Loucy (cell line): ENCODE results near the gene JOSD1.
A peak's percentile ranks its signal among the peaks of the same experiment; 100 is the strongest.

Source experiments
- H2AFZ ChIP-seq: fragments of 200-600 bp; sonication (generic); 2 replicates; pipeline ENCODE4 v1.6.0; 2016; ENCODE audit warnings: antibody characterized with exemption, mild to moderate bottlenecking, low read length, moderate library complexity
- H3F3A ChIP-seq: fragments of 200-600 bp; 2 replicates; pipeline ENCODE4 v1.6.0; 2016; ENCODE audit warnings: antibody characterized with exemption, low read depth, mild to moderate bottlenecking
- H3K27me3 ChIP-seq: fragments of 200-600 bp; sonication (generic); 2 replicates; pipeline ENCODE4 v1.6.1; 2014; ENCODE audit warnings: low read length, mild to moderate bottlenecking; ENCODE audit not compliant: insufficient read depth, poor library complexity, severe bottlenecking
- H3K36me3 ChIP-seq: fragments of 200-600 bp; sonication (generic); 2 replicates; pipeline ENCODE4 v1.6.1; 2016; ENCODE audit warnings: low read length; ENCODE audit not compliant: insufficient read depth
- H3K4me1 ChIP-seq: fragments of 200-600 bp; sonication (generic); 2 replicates; pipeline ENCODE4 v1.5.1; 2014; ENCODE audit warnings: low read length, mild to moderate bottlenecking; ENCODE audit not compliant: insufficient read depth, poor library complexity, severe bottlenecking
- H3K4me2 ChIP-seq: fragments of 200-600 bp; sonication (generic); 2 replicates; pipeline ENCODE4 v1.6.0; 2014; ENCODE audit warnings: antibody characterized with exemption, low read length, low read depth, mild to moderate bottlenecking; ENCODE audit not compliant: poor library complexity, severe bottlenecking
- H3K4me3 ChIP-seq: fragments of 200-600 bp; sonication (generic); 2 replicates; pipeline ENCODE4 v1.5.1; 2014; ENCODE audit warnings: low read length, mild to moderate bottlenecking, mixed read lengths; ENCODE audit not compliant: poor library complexity, severe bottlenecking
- H3K79me2 ChIP-seq: fragments of 200-600 bp; sonication (generic); 2 replicates; pipeline ENCODE4 v1.6.1; 2014; ENCODE audit warnings: low read length; ENCODE audit not compliant: insufficient read depth
- H3K9ac ChIP-seq: fragments of 200-600 bp; sonication (generic); 2 replicates; pipeline ENCODE4 v1.6.0; 2014; ENCODE audit warnings: mild to moderate bottlenecking, low read depth, low read length, moderate library complexity; ENCODE audit not compliant: poor library complexity, severe bottlenecking
- H3K9me2 ChIP-seq: fragments of 200-600 bp; sonication (generic); replicated peaks from 2 replicates; pipeline ENCODE4 v1.6.1; 2016; ENCODE audit warnings: low read depth, low read length, mixed read lengths
- H3K9me3 ChIP-seq: fragments of 200-600 bp; sonication (generic); 2 replicates; pipeline ENCODE4 v1.6.1; 2014; ENCODE audit warnings: mild to moderate bottlenecking, antibody characterized with exemption, low read length, low read depth; ENCODE audit not compliant: insufficient read depth
- H4K20me1 ChIP-seq: fragments of 200-600 bp; sonication (generic); 2 replicates; pipeline ENCODE4 v1.6.0; 2014; ENCODE audit warnings: antibody characterized with exemption, low read length, mild to moderate bottlenecking; ENCODE audit not compliant: insufficient read depth, poor library complexity, severe bottlenecking
- CTCF ChIP-seq: fragments of 200-600 bp; sonication (generic); conservative IDR thresholded peaks from 2 replicates; pipeline ENCODE4 v1.5.1; 2014; ENCODE audit warnings: mild to moderate bottlenecking, antibody characterized with exemption, low read length
- EZH2phosphoT487 ChIP-seq: fragments of 200-600 bp; IDR thresholded peaks from 2 replicates; pipeline ENCODE4 v1.6.1; 2018; ENCODE audit warnings: antibody characterized with exemption, mild to moderate bottlenecking, moderate library complexity, borderline replicate concordance

The JOSD1 gene

GRCh38 chr22:38706901-38707195, 6.1 kb upstream of the JOSD1 start:
- H3K79me2 ChIP-seq: peaks cover 59% of the 10 kb centered on the region
- peak overlapping the region; percentile 96 for H3K4me2 ChIP-seq
- H3K4me1 ChIP-seq: peaks cover 50% of the 10 kb centered on the region
- H3K9me3 ChIP-seq: no peaks in the 10 kb centered on the region
- H3F3A ChIP-seq: 0 out of 2 replicates have a peak, but pooled peaks cover 3% of the 10 kb centered on the region
- H4K20me1 ChIP-seq: peaks cover 53% of the 10 kb centered on the region
- H3K9ac ChIP-seq: peak overlapping the region; percentile 88
- H3K4me3 ChIP-seq: peak overlapping the region; percentile 89
- peaks cover 4% of the 10 kb centered on the region; the same call in 1 of the 2 replicates for H3K36me3 ChIP-seq
- no peak for TF ChIP-seq CTCF
- no peak for TF ChIP-seq EZH2phosphoT487
- no peaks in the 10 kb centered on the region for H3K27me3 ChIP-seq
- H2AFZ ChIP-seq: no peak overlapping the region
- H3K9me2 ChIP-seq: no peaks in the 10 kb centered on the region

- Histone ChIP-seq H3K36me3 (peaks cover 4% of the 10 kb centered on the region; the same call in 1 of the 2 replicates), H3K4me2 (peak overlapping the region; percentile 96), H4K20me1 (peaks cover 52% of the 10 kb centered on the region), H3K4me1 (peaks cover 54% of the 10 kb centered on the region), H3K9ac (peak overlapping the region; percentile 88), H3K27me3 (no peaks in the 10 kb centered on the region), H3K4me3 (peak overlapping the region; percentile 89), H3K9me3 (no peaks in the 10 kb centered on the region), H3K79me2 (peaks cover 54% of the 10 kb centered on the region), H3K9me2 (no peaks in the 10 kb centered on the region), H3F3A (0 out of 2 replicates have a peak, but pooled peaks cover 3% of the 10 kb centered on the region), H2AFZ (peak overlapping the region; percentile 41; the same call in 1 of the 2 replicates)
- TF ChIP-seq EZH2phosphoT487 (no peak), CTCF (no peak)
Measured at GRCh38 chr22:38706101-38706900, 5.6 kb upstream of the JOSD1 start.

- Histone ChIP-seq H3K4me3 (peak within 1 kb of the TSS; percentile 89), H3K9ac (peak within 1 kb of the TSS; percentile 88), H3K27me3 (no peaks in the 10 kb centered on the region), H3K9me2 (no peaks in the 10 kb centered on the region), H2AFZ (peak within 1 kb of the TSS; percentile 65), H3F3A (0 out of 2 replicates have a peak, but pooled peaks cover 3% of the 10 kb centered on the region), H3K9me3 (no peaks in the 10 kb centered on the region), H3K79me2 (peaks cover 47% of the 10 kb centered on the region), H3K4me2 (peak within 1 kb of the TSS; percentile 96), H3K36me3 (no peaks in the 10 kb centered on the region), H4K20me1 (peaks cover 43% of the 10 kb centered on the region), H3K4me1 (peaks cover 48% of the 10 kb centered on the region)
- TF ChIP-seq CTCF: no peak
- TF ChIP-seq EZH2phosphoT487: no peak
Measured at GRCh38 chr22:38705235-38706100, 4.7 kb upstream of the JOSD1 start, which contains the start of gene GTPBP1. Gene GTPBP1 (plus strand): TSS chr22:38705944. CDS start chr22:38705956, 12 bp downstream.
